Stimulated activated CD4-positive, alpha-beta T cell treated with anti-CD3 and anti-CD28 coated beads, Interleukin-2, amount 100 ng/mL, for 48 hours (primary cell): ENCODE results near the gene BCL6B.
"Not testable (repeated sequence)": the region's sequence is repeated elsewhere in the genome, so short reads cannot be mapped to it uniquely, and the experiment has no call there.

Experiments used
- DNase-seq, 2 donors: peaks; one replicate each; pipeline ENCODE4 v3.0.0-alpha.2; 2020

The BCL6B gene

GRCh38 chr17:7022781-7023571 lies at the start of gene BCL6B:
Gene BCL6B, plus strand, starts transcription at chr17:7023050. Its CDS starts 622 bp downstream, at chr17:7023672.
- DNase-seq, result no peak

GRCh38 chr17:6979440-6979839 lies 43.4 kb upstream of the BCL6B start:
- DNase-seq, result not testable (repeated sequence)

GRCh38 chr17:6981426-6981825 lies 41.4 kb upstream of the BCL6B start:
- no peak for DNase-seq

- DNase-seq, result no peak
Measured at GRCh38 chr17:6985266-6985665, 37.6 kb upstream of the BCL6B start.

GRCh38 chr17:6986676-6987075 lies 36.2 kb upstream of the BCL6B start:
- no peak for DNase-seq

- no peak for DNase-seq
Measured at GRCh38 chr17:6989779-6990178, 33.1 kb upstream of the BCL6B start.

- not testable (repeated sequence) for DNase-seq
Measured at GRCh38 chr17:6993613-6994056, 29.2 kb upstream of the BCL6B start.

GRCh38 chr17:6994118-6994598 lies 28.7 kb upstream of the BCL6B start:
- DNase-seq, result no peak

GRCh38 chr17:6994666-6995256 lies 28.1 kb upstream of the BCL6B start:
- DNase-seq, result no peak

GRCh38 chr17:6995500-6996255 lies 27.2 kb upstream of the BCL6B start, which contains the start of gene ALOX12:
Gene ALOX12, plus strand, starts transcription at chr17:6996049. Its CDS starts 69 bp downstream, at chr17:6996118.
- no peak for DNase-seq

GRCh38 chr17:6996256-6997011 lies 26.4 kb upstream of the BCL6B start:
- DNase-seq, result no peak

GRCh38 chr17:6997171-6997570 lies 25.7 kb upstream of the BCL6B start:
- DNase-seq, result no peak

GRCh38 chr17:6998855-6999508 lies 23.9 kb upstream of the BCL6B start:
- DNase-seq, result no peak

GRCh38 chr17:7001318-7001961 lies 21.4 kb upstream of the BCL6B start:
- peak; percentile 44 to 54 for DNase-seq

GRCh38 chr17:7002288-7003047 lies 20.4 kb upstream of the BCL6B start:
- no peak for DNase-seq

GRCh38 chr17:7003745-7004144 lies 19.1 kb upstream of the BCL6B start:
- no peak for DNase-seq

- peak in 1 of 2 donors; percentile 37 for DNase-seq
Measured at GRCh38 chr17:7004398-7005253, 18.2 kb upstream of the BCL6B start.

- no peak for DNase-seq
Measured at GRCh38 chr17:7005716-7006115, 17.1 kb upstream of the BCL6B start.

- DNase-seq, result no peak
Measured at GRCh38 chr17:7007143-7007542, 15.7 kb upstream of the BCL6B start.

- no peak for DNase-seq
Measured at GRCh38 chr17:7010523-7010922, 12.3 kb upstream of the BCL6B start.
